Breast epithelium (tissue), 4 donors: ENCODE data around the gene METTL23. TPM values are rescaled to one million over a fixed set of nuclear protein-coding genes. Genes with fewer than 3 reads are reported as not detected.
"Not testable (repeated sequence)": the region's sequence is repeated elsewhere in the genome, so short reads cannot be mapped to it uniquely, and the experiment has no call there.

ENCODE experiments used
- DNase-seq, 2 donors: peaks; one replicate each; pipeline ENCODE4 v3.0.0-alpha.2; 2019; ENCODE audit warnings: low spot score in 2 of 2
- H3K27ac ChIP-seq, 2 donors: fragments of 200-600 bp; sonication (generic) in 1 of 2; one replicate each; pipeline ENCODE4 v1.5.1; 2016 to 2019; ENCODE audit warnings: mild to moderate bottlenecking in 1 of 2
- H3K27me3 ChIP-seq, 2 donors: fragments of 200-600 bp; sonication (generic) in 1 of 2; one replicate each; pipeline versions ENCODE4 v1.5.1 to v1.6.0; 2017 to 2019; ENCODE audit warnings: control low read depth in 1 of 2, mild to moderate bottlenecking in 1 of 2
- H3K36me3 ChIP-seq: fragments of 200-600 bp; one replicate; pipeline ENCODE4 v1.5.1; 2019
- H3K4me1 ChIP-seq, 2 donors: fragments of 200-600 bp; sonication (generic); one replicate each; pipeline ENCODE4 v1.5.1; 2016 to 2019; ENCODE audit warnings: control low read depth in 1 of 2
- H3K4me3 ChIP-seq, 3 donors: fragments of 200-600 bp; sonication (generic); 1 replicate in 2 of 3; 2 replicates in 1 of 3; pipeline ENCODE4 v1.5.1; 2016 to 2019; ENCODE audit warnings: mild to moderate bottlenecking in 3 of 3, moderate library complexity in 2 of 3
- H3K9me3 ChIP-seq, 2 donors: fragments of 200-600 bp; sonication (generic) in 1 of 2; one replicate each; pipeline ENCODE4 v1.5.1; 2016 to 2019; ENCODE audit warnings: control low read depth in 1 of 2
- CTCF ChIP-seq, 3 donors: fragments of 450-650 bp; IDR thresholded peaks; one replicate each; pipeline ENCODE4 v1.5.1; 2016 to 2017; ENCODE audit warnings: antibody characterized with exemption in 3 of 3, mild to moderate bottlenecking in 3 of 3, moderate library complexity in 3 of 3
- POLR2A ChIP-seq: fragments of 450-650 bp; IDR thresholded peaks from one replicate; pipeline ENCODE4 v1.6.1; 2016; ENCODE audit warnings: antibody characterized with exemption, mild to moderate bottlenecking, moderate library complexity
- POLR2AphosphoS5 ChIP-seq, 3 donors: sonication (generic); formaldehyde crosslinking; IDR thresholded peaks; one replicate each; pipeline ENCODE4 v1.6.1; 2017; ENCODE audit warnings: antibody characterized with exemption in 3 of 3
- intact Hi-C: fragments of 100-400 bp; cut with DNase I; formaldehyde crosslinking; loops from one replicate; pipeline ENCODE4 v1.15.1; 2023; ENCODE audit warnings: low total_unique reads
- total RNA-seq, 3 donors: library from RNA; depleted of rRNA; stranded (reverse); fragments of >200 nt; gene quantifications; one replicate each; pipeline ENCODE4 v1.1.0, GENCODE V29; 2016

METTL23 gene
- total RNA-seq, 3 donors from 2014 or later: 25.6 to 47.7 (median 28.5) TPM

GRCh38 chr17:76725580-76726230, 934 bp upstream of the METTL23 start:
- Histone ChIP-seq H3K9me3 (no peaks in the 10 kb centered on the region), H3K36me3 (peaks cover under 1% of the 10 kb centered on the region), H3K27ac (peak overlapping the region; percentile 99 to 100), H3K27me3 (no peaks in the 10 kb centered on the region), H3K4me1 (peaks cover 0 to 4% of the 10 kb centered on the region in 2 donors), H3K4me3 (peak overlapping the region; percentile 73 to 99 (median 94))
- intact Hi-C loops: no loop called here
- peak in 1 of 3 donors; percentile 6 for TF ChIP-seq POLR2AphosphoS5 (IDR thresholded peaks at IDR 0.05)
- TF ChIP-seq CTCF (IDR thresholded peaks at IDR 0.05): no peak
- TF ChIP-seq POLR2A: no peak
- DNase-seq: peak; percentile 70 to 75

GRCh38 chr17:76726231-76726775, 336 bp upstream of the METTL23 start, which contains the start of gene JMJD6:
TSS of gene JMJD6 (minus strand) at chr17:76726606. CDS start at chr17:76726475, 131 bp downstream.
- Histone ChIP-seq H3K4me1 (peaks cover 0 to 4% of the 10 kb centered on the region in 2 donors), H3K36me3 (no peaks in the 10 kb centered on the region), H3K4me3 (peak within 1 kb of the TSS; percentile 73 to 99 (median 94)), H3K27me3 (no peaks in the 10 kb centered on the region), H3K27ac (peak within 1 kb of the TSS; percentile 99 to 100), H3K9me3 (no peaks in the 10 kb centered on the region)
- TF ChIP-seq POLR2A: peak; percentile 59
- peak in 2 of 3 donors; percentile 83 to 93 for TF ChIP-seq POLR2AphosphoS5 (IDR thresholded peaks at IDR 0.05)
- no peak for TF ChIP-seq CTCF (IDR thresholded peaks at IDR 0.05)
- peak; percentile 95 to 96 for DNase-seq
- intact Hi-C loops: no loop called here

- Histone ChIP-seq H3K27me3 (no peaks in the 10 kb centered on the region), H3K4me3 (peak overlapping the region; percentile 73 to 99 (median 94)), H3K4me1 (peaks cover 3 to 4% of the 10 kb centered on the region in 2 donors), H3K9me3 (no peaks in the 10 kb centered on the region), H3K36me3 (no peaks in the 10 kb centered on the region), H3K27ac (peak overlapping the region; percentile 99 to 100)
- TF ChIP-seq CTCF (IDR thresholded peaks at IDR 0.05): no peak
- TF ChIP-seq POLR2AphosphoS5 (IDR thresholded peaks at IDR 0.05): no peak
- TF ChIP-seq POLR2A: no peak
- intact Hi-C loops: no loop called here
- DNase-seq: no peak
Observed at GRCh38 chr17:76727745-76728456, 1.3 kb downstream of the METTL23 start.

- H3K36me3 ChIP-seq, intact Hi-C loops, H3K27ac ChIP-seq, H3K9me3 ChIP-seq, H3K4me3 ChIP-seq, DNase-seq, H3K27me3 ChIP-seq: not testable (repeated sequence)
- H3K4me1 ChIP-seq: peaks cover 0 to 15% of the 10 kb centered on the region in 2 donors
Observed at GRCh38 chr17:76731800-76732733, 5.4 kb downstream of the METTL23 start.
